Fibroblast of villous mesenchyme (primary cell): ENCODE measurements around the gene TPPP3. TPM values are rescaled to one million over a fixed set of nuclear protein-coding genes. Genes with fewer than 3 reads are reported as not detected.

Experiments used
- DNase-seq: peaks from one replicate; pipeline ENCODE4 v3.0.0-alpha.2; 2010; ENCODE audit warnings: low read depth
- H3K4me3 ChIP-seq: 2 replicates; pipeline ENCODE4 v1.5.1; 2011; ENCODE audit warnings: low read depth, mild to moderate bottlenecking, low read length
- CTCF ChIP-seq: IDR thresholded peaks from 2 replicates; pipeline ENCODE4 v1.5.1; 2012; ENCODE audit warnings: low read depth, mild to moderate bottlenecking, low read length; ENCODE audit not compliant: insufficient read depth
- total RNA-seq: library from RNA; depleted of rRNA; stranded (reverse); fragments of >200 nt; gene quantifications from 2 replicates; pipeline ENCODE4 v1.2.3, GENCODE V29; 2012

TPPP3 gene
- total RNA-seq, 1 donor: 0.86 TPM

- no peak for DNase-seq
- no peak for TF ChIP-seq CTCF
Observed at GRCh38 chr16:67405336-67405735, 12.0 kb upstream of the TPPP3 start.

GRCh38 chr16:67404740-67405226 is 11.5 kb upstream of the TPPP3 start:
- TF ChIP-seq CTCF: no peak
- no peak for DNase-seq
- no peak overlapping the region for H3K4me3 ChIP-seq

More at GRCh38 chr16:67405336-67405735, 12.0 kb upstream of the TPPP3 start:
- H3K4me3 ChIP-seq: no peak overlapping the region

DNA sequence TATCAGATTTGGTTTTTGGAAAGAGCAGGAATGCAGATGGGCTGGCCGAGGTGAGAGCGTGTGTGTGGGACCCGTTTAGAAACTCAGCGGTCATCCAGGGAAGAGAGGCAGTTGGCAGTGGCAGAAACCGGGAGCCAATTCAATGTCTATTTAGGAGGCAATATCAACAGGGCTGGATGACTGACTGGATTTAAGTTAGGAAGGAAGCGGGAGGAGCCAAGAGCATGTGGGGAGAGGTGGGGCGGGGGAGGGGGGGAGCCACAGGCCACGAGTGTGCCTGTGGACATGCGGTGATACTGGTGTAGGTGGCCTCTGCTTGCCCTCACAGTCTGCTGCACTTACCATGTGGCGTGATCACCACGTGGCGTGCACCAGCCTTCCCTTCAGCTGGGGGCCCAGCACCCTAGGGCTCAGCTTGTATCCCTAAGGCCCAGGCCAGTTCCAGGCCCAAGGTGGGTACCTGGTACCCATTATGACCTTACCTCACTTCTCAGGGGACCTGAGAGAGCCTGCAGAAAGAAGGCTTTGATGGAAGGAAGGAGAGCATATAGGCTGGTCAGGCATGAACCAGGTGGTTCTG is 10.8 kb upstream of the TPPP3 start:
- no peak for DNase-seq
- no peak overlapping the region for H3K4me3 ChIP-seq
- no peak for TF ChIP-seq CTCF

- no peak overlapping the region for H3K4me3 ChIP-seq
- DNase-seq: no peak
- no peak for TF ChIP-seq CTCF
Observed at GRCh38 chr16:67400901-67401300, 7.6 kb upstream of the TPPP3 start.

GRCh38 chr16:67399749-67400704 is 6.7 kb upstream of the TPPP3 start:
- DNase-seq: no peak
- H3K4me3 ChIP-seq: no peak overlapping the region
- TF ChIP-seq CTCF: no peak

DNA sequence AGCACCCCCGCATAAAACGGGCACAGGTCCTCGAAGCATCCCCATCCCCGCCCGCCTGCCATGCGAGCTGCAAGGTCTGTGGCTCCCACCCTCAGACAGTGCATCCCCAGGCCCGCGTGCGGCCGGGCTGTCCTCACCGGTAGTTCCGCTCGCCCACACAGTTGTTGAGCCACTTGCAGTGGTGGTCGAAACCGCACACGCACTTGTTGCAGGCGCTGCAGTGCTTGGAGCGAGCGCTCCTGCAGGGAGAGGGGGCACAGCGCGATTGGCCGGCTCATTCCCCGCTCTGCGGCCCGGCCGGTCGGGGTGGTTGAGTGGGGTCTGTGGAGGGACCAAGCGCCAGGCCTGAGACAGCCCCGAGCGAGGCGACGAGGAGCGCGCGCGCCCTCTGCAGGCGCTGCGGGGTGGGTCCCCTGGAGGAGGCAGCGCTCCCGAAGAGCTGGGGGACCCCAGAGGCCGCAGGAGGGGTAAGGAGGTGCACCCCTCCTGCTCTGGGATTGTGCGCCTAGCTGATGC is 6.0 kb upstream of the TPPP3 start:
- DNase-seq: peak; percentile 26
- no peak overlapping the region for H3K4me3 ChIP-seq
- peak; percentile 73 for TF ChIP-seq CTCF
